ENCODE results near the gene ADCY2. TPM values are rescaled to one million over a fixed set of nuclear protein-coding genes. Genes with fewer than 3 reads are reported as not detected.

ADCY2 gene
- total and polyA plus RNA-seq, 2 of the 13 experiments (the other 11 are each of a cell fraction or from before 2014, with no cell fraction given): not detected

GRCh38 chr5:7533941-7534340 lies 138.0 kb downstream of the ADCY2 start:
- CTCF ChIA-PET (ENCODE audit: low intra/inter-chr PET ratio, low total read pairs): no interaction called here
- H2AFZ ChIP-seq (ENCODE audit: low read length): no peak overlapping the region
- H3K36me3 ChIP-seq (replicated peaks in 1 of 2; ENCODE audit: control insufficient read depth in 1 of 2, insufficient read depth in 2 of 2, low read length in 2 of 2): no peaks in the 10 kb centered on the region
- DNase-seq (ENCODE audit: low spot score) (no peak), ATAC-seq (no peak), FAIRE-seq (no peak)
- no peak overlapping the region for H3K4me2 ChIP-seq (ENCODE audit: low read depth, low read length)
- TF ChIP-seq ONECUT2 (CRISPR knock-in tag; IDR thresholded peaks at IDR 0.05) (no peak), HNRNPK (IDR thresholded peaks at IDR 0.05; ENCODE audit: low read depth, low read length, poor library complexity, severe bottlenecking) (no peak), ZNF10 (CRISPR knock-in tag; IDR thresholded peaks at IDR 0.05; ENCODE audit: borderline replicate concordance, low read depth) (no peak)
- no TSS peak for BruUV-seq (replicated peaks)
- no peak overlapping the region for H3K4me3 ChIP-seq (replicated peaks in 1 of 3; ENCODE audit: insufficient read depth in 1 of 3, low read depth in 2 of 3, low read length in 3 of 3)
- no peaks in the 10 kb centered on the region for H3K4me1 ChIP-seq (ENCODE audit: insufficient read depth, low read length)
- intact Hi-C loops (cut with micrococcal nuclease; ENCODE audit: unreplicated experiment): no loop called here
- no peaks in the 10 kb centered on the region for H3K79me2 ChIP-seq (ENCODE audit: insufficient read depth, low read length)
- H3K9ac ChIP-seq (ENCODE audit: insufficient read depth, low read depth, low read length): no peak overlapping the region
- no peaks in the 10 kb centered on the region for H3K9me3 ChIP-seq (ENCODE audit: low read length)
- no peaks in the 10 kb centered on the region for H4K20me1 ChIP-seq (ENCODE audit: insufficient read depth, low read length)
- WGBS (ENCODE audit: low lambda C conversion rate): 0% methylated on average over 1 of the region's 1 CpG
- no peak overlapping the region for H3K27ac ChIP-seq (ENCODE audit: extremely low read length, insufficient read depth, low read length)
- H3K27me3 ChIP-seq (ENCODE audit: control insufficient read depth in 1 of 2, insufficient read depth in 2 of 2, low read length in 2 of 2): no peaks in the 10 kb centered on the region
- in situ Hi-C loops (cut with HindIII; ENCODE audit: extremely low pct_ligation_motif_present, low pct_unique_long_range_greater_than_20kb): no loop called here
- POLR2A ChIA-PET: no interaction called here

DNA sequence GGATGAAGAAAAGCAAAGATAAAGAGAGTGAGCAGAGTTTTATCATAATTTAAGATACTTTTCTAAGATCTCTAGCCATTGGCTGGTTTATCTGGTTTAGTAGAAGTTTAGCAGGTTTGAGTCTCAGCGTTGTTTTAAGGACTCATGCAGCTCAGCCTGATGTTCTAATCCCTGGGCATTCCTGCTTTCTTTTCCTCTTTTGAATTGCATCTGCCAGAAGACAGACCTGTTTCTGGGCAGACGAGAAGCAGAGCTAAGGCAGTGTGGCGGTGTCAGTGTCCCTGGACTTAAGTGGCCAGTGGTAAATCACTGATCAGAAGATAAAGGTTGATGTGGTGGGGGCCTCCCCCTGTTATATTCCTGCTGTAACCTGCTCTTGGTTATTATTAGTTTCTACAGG lies 138.6 kb downstream of the ADCY2 start:
- no TSS peak for BruUV-seq (replicated peaks)
- Histone ChIP-seq H3K27ac (ENCODE audit: extremely low read length, insufficient read depth, low read length) (no peak overlapping the region), H2AFZ (ENCODE audit: low read length) (no peak overlapping the region), H3K79me2 (ENCODE audit: insufficient read depth, low read length) (no peaks in the 10 kb centered on the region), H3K27me3 (ENCODE audit: control insufficient read depth in 1 of 2, insufficient read depth in 2 of 2, low read length in 2 of 2) (no peaks in the 10 kb centered on the region), H3K9ac (ENCODE audit: insufficient read depth, low read depth, low read length) (no peak overlapping the region), H4K20me1 (ENCODE audit: insufficient read depth, low read length) (no peaks in the 10 kb centered on the region), H3K4me1 (ENCODE audit: insufficient read depth, low read length) (no peaks in the 10 kb centered on the region), H3K9me3 (ENCODE audit: low read length) (no peaks in the 10 kb centered on the region), H3K36me3 (replicated peaks in 1 of 2; ENCODE audit: control insufficient read depth in 1 of 2, insufficient read depth in 2 of 2, low read length in 2 of 2) (no peaks in the 10 kb centered on the region), H3K4me2 (ENCODE audit: low read depth, low read length) (no peak overlapping the region), H3K4me3 (replicated peaks in 1 of 3; ENCODE audit: insufficient read depth in 1 of 3, low read depth in 2 of 3, low read length in 3 of 3) (no peak overlapping the region)
- FAIRE-seq (no peak), ATAC-seq (no peak), DNase-seq (ENCODE audit: low spot score) (no peak)
- in situ Hi-C loops (cut with HindIII; ENCODE audit: extremely low pct_ligation_motif_present, low pct_unique_long_range_greater_than_20kb) (no loop called here), intact Hi-C loops (cut with micrococcal nuclease; ENCODE audit: unreplicated experiment) (no loop called here)
- ChIA-PET POLR2A (no interaction called here), CTCF (ENCODE audit: low intra/inter-chr PET ratio, low total read pairs) (no interaction called here)
- 18% methylated on average over 3 of the region's 3 CpGs for WGBS (ENCODE audit: low lambda C conversion rate)
- TF ChIP-seq, protein P1, sequence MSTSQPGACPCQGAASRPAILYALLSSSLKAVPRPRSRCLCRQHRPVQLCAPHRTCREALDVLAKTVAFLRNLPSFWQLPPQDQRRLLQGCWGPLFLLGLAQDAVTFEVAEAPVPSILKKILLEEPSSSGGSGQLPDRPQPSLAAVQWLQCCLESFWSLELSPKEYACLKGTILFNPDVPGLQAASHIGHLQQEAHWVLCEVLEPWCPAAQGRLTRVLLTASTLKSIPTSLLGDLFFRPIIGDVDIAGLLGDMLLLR (CRISPR knock-in tag; IDR thresholded peaks at IDR 0.05): no peak
- TF ChIP-seq MIXL1 (CRISPR knock-in tag; IDR thresholded peaks at IDR 0.05): no peak
- no peak for TF ChIP-seq ZNF124 (CRISPR knock-in tag; IDR thresholded peaks at IDR 0.05)
- TF ChIP-seq, protein P2, sequence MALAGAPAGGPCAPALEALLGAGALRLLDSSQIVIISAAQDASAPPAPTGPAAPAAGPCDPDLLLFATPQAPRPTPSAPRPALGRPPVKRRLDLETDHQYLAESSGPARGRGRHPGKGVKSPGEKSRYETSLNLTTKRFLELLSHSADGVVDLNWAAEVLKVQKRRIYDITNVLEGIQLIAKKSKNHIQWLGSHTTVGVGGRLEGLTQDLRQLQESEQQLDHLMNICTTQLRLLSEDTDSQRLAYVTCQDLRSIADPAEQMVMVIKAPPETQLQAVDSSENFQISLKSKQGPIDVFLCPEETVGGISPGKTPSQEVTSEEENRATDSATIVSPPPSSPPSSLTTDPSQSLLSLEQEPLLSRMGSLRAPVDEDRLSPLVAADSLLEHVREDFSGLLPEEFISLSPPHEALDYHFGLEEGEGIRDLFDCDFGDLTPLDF (CRISPR knock-in tag; IDR thresholded peaks at IDR 0.05): no peak
- TF ChIP-seq ZKSCAN5 (CRISPR knock-in tag; IDR thresholded peaks at IDR 0.05): no peak
- TF ChIP-seq, protein P3, sequence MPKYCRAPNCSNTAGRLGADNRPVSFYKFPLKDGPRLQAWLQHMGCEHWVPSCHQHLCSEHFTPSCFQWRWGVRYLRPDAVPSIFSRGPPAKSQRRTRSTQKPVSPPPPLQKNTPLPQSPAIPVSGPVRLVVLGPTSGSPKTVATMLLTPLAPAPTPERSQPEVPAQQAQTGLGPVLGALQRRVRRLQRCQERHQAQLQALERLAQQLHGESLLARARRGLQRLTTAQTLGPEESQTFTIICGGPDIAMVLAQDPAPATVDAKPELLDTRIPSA (CRISPR knock-in tag; IDR thresholded peaks at IDR 0.05; ENCODE audit: borderline replicate concordance): no peak
- TF ChIP-seq CBFB (CRISPR knock-in tag; IDR thresholded peaks at IDR 0.05): no peak
- TF ChIP-seq ZKSCAN8 (CRISPR knock-in tag; IDR thresholded peaks at IDR 0.05; ENCODE audit: borderline replicate concordance): no peak
- TF ChIP-seq ZNF558 (CRISPR knock-in tag; IDR thresholded peaks at IDR 0.05; ENCODE audit: borderline replicate concordance): no peak
- no peak for TF ChIP-seq PCBP2 (optimal IDR thresholded peaks at IDR 0.05; ENCODE audit: low read depth, low read length, poor library complexity, severe bottlenecking)
- TF ChIP-seq DPF2 (CRISPR knock-in tag; IDR thresholded peaks at IDR 0.05; ENCODE audit: borderline replicate concordance, low read depth): no peak
